GM21423 (cell line): ENCODE data around the gene DENND10.
A peak's percentile ranks its signal among the peaks of the same experiment; 100 is the strongest.
"Not testable (repeated sequence)": the region's sequence is repeated elsewhere in the genome, so short reads cannot be mapped to it uniquely, and the experiment has no call there.

ENCODE experiments used
- ATAC-seq: cut with Tn5 transposase; IDR thresholded peaks from one replicate; pipeline ENCODE4 v1.9.1; 2021; ENCODE audit warnings: mild to moderate bottlenecking, moderate library complexity; ENCODE audit not compliant: unreplicated experiment

DENND10 gene

DNA sequence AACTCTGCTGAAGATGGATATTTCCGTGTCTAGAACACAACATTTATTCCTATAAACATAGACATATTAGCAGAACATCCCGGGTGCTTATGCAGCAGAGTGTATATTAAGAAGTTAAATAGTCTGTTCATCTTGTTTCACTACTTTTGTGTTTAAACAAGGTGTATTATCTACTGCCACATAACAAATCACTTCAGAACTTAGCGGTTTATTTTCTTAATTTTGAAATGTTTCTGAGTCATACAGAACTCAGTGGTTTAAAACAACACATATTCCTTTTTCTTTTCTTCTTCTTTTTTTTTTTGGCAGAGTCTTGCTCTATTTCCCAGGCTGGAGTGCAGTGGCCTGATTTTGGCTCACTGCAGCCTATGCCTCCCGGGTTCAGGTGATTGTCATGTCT is 25.8 kb downstream of the DENND10 start:
- no peak for ATAC-seq

DNA sequence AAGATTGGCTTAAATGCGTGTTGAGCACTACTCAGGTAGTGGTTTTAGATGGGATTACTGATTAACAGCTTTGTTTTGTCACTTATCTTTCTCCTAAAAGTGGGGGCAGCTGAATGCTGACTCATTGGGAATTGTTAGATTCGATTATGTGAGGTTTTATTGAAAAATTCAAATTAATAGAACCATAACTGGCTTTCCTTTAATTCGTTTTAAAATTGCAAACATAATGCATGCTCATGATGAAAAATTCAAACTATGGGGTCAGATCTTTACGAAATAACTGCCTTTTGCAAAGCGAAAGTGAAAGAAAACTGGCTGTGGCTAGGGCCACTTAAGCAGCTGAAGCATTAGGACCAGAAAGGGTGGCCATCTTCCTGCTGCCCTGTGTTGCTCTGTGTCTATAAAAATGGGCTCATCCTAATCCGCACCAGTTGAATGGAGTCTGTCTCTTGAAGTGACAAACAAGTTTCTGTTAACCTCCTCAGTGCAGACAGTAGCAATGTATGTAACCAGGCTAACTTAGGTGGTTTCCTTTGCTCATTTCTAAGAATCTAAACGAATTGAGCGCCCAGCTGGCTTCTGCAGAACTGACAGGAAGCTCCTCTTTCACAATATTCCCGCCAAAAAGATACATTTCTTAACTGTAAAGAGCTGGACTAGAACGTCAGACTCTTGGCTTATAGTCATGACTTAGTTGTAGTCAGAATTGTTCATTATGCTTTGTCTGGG is 27.8 kb downstream of the DENND10 start:
- peak; percentile 69 for ATAC-seq

DNA sequence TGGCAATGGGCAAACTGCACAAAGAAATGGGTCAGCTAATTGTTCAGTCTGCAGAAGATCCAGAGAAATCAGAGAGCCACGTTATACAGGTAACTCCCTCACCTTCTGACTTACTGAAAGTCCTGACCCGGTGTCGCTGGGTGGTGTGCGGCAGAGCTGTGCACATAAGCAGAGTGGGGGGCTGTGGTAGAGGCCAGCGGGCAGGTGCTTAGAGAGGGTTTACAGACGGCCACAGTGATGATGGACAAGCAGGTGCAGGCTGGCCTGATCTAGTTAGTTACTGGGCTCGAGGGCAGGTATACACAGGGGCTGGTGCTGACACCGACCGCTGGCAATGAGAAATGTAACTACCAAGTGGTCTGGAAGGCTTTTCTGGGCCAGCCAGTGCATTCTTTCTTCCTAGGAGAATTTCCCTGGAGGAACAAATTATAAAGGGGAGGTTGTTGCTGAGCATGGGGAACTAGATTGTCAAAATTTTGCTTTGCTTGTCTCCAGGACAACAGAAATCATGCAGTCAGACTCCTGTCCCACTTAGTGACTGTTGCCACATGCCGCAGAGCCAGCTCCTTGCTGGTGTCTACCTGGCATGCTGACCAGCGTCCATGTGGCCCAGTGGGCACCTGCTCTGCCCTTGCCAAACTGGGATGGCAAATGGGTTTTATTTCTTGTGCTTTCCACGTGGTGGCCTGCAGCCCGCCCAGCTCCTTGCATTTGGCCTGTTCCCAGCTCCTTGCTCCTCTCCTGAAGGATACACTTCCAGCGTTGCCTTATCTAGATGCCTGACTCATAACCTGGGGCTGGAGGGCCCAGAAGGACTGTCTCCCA is 28.8 kb downstream of the DENND10 start:
- ATAC-seq, result no peak

DNA sequence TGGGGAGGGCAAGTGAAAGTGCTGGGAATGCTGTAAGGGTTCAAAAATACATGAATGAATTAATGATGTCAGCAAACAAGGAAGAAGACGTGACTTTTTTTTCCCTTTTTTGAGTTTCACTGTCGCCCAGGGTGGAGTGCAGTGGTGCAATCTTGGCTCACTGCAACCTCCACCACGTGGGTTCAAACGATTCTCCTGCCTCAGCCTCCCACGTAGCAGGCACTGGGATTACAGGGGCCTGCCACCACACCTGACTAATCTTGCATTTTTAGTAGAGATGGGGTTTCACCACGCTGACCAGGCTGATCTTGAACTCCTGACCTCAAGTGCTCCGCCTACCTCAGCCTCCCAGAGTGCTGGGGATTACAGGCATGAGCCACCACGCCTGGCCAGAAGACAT is 30.0 kb downstream of the DENND10 start:
- no peak for ATAC-seq

DNA sequence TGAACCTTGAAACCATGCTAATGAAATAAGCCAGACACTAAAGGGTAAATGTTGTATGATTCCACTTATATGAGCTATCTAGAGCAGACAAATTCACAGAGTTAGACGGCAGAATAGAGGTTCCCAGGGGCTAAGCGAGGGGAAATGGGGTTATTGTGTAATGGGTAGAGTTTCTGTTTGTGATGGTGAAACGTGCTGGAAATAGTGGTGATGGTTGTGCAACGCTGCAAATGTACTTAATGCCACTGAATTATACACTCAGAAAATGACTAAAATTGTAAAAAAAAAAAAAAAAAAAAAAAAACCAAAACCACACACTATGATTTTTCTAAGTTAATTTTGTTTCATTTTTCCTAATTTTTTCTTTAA is 31.6 kb downstream of the DENND10 start:
- no peak for ATAC-seq

DNA sequence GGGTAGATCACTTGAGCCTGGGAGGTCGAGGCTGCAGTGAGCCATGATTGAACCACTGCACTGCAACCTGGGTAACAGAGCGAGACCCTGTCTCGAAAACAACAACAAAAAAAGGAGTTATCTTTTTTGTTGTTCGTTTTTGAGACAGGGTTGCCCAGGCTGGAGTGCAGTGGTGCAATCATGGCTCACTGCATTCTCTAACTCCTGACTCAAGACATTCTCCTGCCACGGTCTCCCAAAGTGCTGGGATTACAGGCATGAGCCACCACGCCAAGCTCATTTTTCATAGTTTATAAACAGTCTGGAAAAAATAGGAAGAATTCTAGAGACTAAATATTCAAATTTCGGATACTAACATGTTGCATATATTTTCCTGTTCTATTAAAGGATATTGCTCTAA is 32.2 kb downstream of the DENND10 start:
- ATAC-seq, result no peak

DNA sequence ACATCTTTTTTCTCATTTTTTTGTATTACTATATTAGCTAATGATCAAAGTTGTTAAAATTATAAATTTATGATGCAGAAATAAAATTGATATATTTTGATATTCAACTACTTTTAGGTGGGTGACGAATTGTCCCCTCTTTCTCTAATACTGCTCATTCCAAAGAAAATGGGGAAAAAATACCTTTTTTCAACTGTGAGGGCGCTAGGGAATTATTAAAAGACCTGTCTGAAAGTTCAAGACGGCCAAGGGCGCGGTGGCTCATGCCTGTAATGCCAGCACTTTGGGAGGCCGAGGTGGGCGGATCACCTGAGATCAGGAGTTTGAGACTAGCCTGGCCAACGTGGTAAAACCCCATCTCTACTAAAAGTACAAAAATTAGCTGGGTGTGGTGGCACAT is 34.0 kb downstream of the DENND10 start:
- ATAC-seq, result not testable (repeated sequence)

DNA sequence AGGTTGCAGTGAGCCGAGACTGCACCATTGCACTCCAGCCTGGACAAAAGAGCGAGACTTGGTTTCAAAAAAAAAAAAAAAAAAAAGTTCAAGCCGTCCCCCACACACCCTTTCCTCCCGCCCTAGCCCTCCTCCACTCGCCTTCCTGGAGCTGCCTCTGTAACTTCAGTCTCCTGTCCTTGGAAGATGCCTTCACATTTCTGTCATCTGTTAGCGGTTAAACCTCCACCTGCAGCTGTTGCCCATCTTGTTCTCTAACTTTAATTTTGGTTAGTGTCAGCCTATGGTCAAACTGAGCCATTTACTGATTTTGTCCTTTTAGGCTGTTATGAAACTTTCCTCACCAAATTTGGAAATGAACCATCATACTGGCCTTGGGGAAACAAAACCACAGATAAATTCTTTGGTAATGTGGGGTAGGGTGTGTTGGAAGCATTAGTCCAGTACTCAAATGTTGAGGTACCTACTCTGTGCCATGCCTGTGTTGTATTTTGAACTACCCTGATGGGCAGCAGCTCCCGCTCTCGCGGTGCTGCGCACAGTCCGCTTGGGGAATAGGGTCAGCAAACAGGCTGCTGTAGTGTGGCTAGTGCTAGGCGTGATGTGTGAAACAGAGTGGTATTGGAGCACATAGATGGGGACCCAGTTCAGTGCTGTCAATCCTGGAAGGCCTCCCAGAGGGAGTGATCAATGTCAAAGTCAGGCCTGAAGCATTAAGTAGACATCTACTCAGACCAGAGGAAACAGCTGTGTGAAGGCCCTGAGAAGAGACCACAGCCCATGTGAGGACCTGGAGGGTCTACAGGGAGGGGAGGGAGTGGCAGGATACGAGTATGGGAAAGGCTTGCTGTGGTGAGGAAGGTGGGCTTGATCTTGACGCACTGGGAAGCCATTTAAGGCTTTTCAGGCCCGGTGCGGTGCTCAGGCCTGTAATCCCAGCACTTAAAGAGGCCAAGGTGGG is 34.7 kb downstream of the DENND10 start:
- no peak for ATAC-seq

DNA sequence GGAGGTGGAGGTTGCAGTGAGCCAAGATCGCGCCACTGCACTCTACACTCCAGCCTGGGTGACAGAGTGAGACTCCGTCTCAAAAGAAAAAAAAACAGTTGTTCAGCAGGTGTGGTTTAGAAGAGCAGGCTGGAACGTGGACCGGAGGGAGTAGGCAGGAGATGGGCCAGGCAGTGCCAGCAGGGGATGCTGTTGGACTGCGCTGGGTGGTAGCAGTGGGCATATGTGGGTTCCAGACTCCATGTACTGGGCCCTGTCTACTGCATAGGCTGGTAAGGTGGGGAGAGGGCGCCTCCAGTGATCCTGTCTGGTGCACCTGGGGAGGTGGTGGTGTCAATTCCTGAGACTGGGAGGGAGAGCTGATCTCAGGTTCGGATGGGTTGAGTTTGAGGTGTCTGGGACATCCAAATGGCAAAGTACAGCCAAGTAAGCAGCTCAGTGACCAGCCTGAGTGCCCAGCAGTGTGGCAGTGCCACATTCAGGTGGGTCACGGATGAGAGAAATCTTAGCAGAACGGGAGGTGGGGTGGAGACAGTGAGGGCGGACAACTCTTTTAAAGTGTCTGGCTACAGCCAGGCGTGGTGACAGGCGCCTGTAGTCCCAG is 35.7 kb downstream of the DENND10 start:
- ATAC-seq, result no peak

DNA sequence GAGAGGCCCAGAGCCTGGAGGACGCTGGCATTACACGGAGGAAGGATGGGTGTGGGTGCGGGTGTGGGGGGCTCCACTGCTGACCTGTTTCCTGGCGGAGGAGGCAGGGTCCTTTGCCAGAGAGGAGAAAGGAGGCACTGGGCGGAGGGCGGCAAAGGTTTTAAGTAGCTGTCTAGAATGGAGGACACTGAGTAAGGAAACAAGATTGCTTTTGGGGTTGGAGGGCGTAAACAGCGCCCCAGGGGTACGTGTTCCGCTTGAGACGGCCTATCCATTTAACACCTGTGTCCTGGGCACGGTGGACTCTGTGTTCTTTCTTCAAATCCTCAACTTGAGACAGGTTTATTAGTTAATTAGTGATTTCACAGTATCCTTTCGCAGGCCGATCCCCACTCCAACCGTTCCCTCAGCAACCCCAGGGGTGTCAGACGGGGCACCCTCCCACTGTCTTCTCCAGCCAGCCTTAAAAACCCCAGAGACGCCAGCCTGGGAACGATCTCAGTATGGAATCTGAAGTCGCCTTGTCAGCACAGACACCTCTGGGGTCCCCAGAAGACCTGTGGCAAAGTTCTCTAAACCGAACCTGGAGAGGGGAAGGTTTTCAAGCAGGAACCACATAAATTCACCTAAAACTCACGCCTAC is 36.8 kb downstream of the DENND10 start:
- no peak for ATAC-seq

DNA sequence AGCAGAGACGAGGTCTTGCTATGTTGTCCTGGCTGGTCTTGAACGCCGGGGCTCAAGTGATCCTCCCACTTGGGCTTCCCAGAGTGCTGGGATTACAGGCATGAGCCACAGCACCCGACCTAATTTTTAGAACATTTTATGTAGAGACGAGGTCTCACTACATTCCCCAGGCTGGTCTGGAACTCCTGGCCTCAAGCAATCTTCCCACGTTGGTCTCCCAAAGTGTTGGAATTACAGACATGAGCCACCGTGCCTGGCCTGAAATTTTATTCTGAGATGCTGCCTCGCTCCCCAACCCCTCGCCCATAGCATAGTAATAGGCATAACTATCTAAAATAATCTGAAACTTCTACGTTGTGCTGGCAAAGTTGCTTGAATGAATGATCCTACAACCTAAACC is 39.7 kb downstream of the DENND10 start:
- ATAC-seq, result no peak

DNA sequence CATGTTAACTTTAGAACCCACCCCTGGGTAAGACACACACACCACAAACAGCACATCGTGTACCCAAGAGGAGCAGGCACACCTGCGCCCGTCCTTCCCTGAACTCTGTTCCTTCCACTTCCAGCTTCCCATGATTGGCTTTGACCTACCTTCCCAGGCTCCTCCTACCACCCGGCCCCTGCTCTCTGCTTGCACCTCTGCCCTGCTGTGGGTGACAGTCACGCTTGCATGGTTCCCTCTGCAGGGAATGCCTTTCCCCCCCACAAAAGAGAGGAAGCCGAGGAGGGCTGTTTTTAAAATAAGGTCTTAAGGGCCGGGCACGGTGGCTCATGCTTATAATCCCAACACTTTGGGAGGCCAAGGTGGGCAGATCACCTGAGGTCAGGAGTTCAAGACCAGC is 45.2 kb downstream of the DENND10 start:
- no peak for ATAC-seq

DNA sequence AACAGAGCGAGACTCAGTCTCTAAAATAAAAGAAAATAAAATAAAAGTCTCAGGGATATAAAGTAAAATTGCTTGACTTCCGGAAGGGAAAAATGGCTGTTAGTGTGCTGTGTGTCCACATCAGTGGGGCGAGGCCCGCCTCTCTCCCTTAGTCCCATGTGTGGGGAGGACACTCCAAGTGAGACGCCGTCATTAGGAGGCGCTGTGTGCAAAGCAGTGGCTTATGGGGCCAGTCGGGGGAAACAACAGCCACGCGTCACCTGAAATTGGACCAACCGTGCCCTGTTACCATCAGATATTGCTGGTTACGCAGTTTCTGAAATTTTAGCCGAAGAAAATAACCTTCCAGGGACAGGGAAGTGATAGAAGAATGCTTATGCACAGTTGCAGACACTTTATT is 45.8 kb downstream of the DENND10 start:
- ATAC-seq, result no peak

DNA sequence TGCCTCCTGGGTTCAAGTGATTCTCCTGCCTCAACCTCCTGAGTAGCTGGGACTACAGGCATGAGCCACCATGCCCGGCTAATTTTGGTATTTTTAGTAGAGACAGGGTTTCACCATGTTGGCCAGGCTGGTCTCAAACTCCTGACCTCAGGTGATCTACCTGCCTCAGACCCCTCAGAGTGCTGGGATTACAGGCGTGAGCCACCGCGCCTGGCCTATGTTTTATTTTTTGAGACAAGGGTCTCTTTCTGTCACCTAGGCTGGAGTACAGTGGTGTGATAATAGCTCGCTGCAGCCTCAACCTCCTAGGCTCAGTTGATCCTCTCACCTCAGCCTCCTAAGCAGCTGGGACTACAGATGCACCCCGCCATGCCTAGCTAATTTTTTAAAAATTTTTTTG is 47.7 kb downstream of the DENND10 start:
- ATAC-seq, result not testable (repeated sequence)

DNA sequence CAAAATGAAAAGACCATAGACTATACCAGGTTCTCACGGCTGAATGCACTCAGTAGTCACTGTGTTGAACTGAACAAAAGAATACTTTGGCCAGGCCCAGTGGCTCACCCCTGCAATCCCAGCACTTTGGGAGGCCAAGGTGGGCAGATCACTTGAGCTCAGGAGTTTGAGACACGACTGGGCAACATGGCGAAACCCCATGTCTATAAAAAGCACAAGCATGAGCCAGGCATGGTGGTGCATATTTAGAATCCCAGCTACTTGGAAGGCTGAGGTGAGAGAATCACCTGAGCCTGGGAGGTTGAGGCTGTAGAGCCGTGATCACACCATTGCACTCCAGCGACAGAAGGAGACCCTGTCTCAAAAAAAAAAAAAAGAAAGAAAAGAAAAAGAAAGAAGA is 49.1 kb downstream of the DENND10 start:
- no peak for ATAC-seq

DNA sequence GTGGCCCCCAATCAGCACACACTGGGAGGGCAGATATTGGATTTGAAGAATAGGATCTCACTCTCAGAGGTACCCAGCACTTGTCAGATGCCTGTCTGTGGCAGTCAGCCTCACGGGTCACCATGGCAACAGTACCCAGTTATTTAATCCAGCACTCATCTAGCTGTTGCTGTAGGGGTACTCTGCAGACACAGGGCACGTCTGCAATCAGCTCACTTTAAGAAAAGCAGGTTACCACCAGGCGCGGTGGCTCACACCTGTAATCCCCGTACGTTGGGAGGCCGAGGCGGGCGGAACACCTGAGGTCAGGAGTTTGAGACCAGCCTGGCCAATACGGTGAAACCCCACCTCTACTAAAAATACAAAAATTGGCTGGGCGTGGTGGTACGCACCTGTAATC is 49.7 kb downstream of the DENND10 start:
- no peak for ATAC-seq

DNA sequence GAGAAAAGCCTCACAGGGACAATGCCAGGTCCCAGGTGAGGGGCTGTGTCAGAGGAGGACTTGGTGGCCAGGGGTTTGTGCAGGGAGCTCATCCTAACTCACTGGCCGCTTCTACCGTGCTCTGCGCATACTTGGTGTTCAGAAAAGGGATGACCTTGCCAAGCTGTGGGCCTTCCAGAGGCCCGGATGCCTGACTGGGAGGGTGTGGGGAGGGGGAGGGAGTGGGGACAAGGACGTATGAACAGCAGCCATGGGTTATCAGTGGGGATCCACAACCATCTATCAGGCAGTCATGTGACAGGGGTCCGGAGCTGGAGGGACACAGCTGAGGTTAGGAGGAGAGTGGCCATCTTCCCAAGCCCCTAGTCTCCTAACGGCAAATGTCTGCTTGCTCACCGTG is 55.4 kb downstream of the DENND10 start:
- ATAC-seq, result no peak

DNA sequence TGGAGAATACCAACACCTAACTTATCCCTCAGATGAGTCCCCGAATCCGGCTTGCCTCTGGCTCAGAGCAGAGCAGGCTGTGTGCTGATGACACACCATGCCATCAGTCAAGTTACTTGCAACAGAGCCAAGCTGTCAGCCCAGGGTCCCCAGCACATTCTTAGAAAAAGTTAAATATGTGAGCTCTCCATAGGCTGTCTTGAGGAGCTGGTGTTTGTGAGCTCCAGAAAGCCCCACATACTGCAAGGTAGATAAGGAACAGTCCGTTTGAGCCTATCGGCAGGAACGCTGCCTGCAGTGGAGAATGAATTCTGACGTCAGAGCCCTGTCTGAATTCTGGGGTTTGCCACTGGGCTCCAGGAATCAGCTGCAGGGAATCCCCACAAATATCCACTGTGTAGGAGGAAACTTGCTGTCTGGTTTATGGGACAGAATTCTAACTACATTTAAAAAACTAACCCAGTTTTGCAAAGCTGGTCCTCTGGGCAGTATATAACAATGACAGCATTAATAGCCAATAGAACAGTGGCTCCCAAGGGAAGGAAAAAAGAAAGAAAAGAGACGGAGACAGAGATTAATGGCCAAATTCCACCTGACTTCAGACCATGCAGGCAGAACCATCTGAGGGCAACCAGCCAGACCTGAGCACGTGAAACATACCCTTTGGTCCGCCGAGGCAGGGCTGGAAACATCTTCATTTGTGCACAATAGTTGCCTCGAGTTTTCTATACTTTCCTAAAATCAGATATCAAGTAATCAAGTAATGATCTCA is 58.0 kb downstream of the DENND10 start:
- ATAC-seq, result no peak

DNA sequence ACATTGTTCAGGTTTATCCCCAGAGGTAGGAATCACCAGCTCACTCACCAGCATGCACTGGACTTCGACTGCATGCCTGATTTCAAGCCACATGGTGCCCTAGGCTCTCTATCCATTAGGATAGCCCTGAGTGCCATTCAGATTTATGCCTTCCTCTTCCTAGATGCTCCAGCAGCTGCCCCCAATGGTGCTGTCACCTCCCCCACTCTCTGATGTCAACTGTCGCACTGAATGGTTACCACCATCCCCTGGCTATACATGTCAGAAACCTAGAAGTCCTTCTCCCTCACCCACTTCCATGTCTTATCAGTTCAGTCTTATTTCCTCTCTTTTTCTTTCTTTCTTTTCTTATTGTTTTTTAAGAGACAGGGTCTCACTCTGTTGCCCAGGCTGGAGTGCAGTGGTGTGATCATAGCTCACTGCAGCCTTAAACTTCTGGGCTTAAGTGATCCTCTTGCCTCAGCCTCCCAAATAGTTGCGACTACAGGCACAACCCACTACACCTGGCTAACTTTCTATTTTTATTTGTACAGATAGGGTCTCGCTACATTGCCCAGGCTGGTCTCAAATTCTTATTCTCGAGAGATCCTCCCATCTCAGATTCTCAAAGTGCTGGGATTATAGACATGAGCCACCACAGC is 58.7 kb downstream of the DENND10 start:
- no peak for ATAC-seq
